H54 (cell line): ENCODE results near the gene SYNPO2.
"Not testable (repeated sequence)": the region's sequence is repeated elsewhere in the genome, so short reads cannot be mapped to it uniquely, and the experiment has no call there.

Experiments
- DNase-seq: peaks from one replicate; pipeline ENCODE4 v3.0.0; 2011; ENCODE audit warnings: low spot score, mixed read lengths; ENCODE audit not compliant: insufficient read length
- FAIRE-seq: peaks from 3 replicates; lab custom pipeline; 2011; peaks lifted over from hg19 to GRCh38; lab: Jason Lieb, UNC
- POLR2A ChIP-seq: IDR thresholded peaks from 2 replicates; pipeline ENCODE4 v1.6.1; 2011; ENCODE audit warnings: low read depth, mild to moderate bottlenecking, low read length

SYNPO2 gene

DNA sequence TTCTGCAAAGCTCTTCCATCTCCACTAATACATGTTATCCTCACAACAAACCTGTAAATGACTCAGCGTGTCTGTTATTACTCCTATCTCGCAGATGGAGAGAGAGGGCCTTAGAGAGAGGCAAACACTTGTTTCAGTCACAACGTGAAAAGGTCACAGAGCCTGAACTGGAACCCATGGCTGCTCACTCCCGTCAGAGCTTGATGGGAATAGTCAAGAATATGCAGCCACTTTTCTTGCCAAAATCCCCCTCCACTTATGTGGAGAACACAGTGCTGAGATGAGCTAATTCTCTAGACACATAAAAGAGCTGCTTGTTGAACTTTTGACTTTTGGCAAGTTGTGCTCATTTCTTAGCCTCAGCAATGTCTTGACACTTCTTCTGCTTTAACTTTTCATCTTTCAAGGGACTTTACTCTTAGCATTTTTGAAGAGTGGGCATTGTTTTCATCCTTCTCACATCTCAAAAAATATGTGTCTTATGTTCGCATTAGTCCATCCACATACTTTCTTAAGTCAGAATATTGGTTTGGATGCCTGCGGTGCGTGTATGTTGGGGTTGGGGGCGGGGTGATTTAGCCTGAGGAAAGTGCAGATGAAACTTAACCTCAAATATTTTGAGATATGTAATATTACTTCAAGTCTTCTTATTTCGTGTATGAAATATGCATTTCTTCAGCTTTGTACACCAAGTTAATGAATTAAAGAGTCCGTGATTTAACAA is 69.2 kb downstream of the SYNPO2 start:
- DNase-seq: no peak
- FAIRE-seq: no peak
- TF ChIP-seq POLR2A: no peak

- TF ChIP-seq POLR2A: no peak
- FAIRE-seq (no peak), DNase-seq (no peak)
Measured at GRCh38 chr4:118962540-118962939, 73.9 kb downstream of the SYNPO2 start.

DNA sequence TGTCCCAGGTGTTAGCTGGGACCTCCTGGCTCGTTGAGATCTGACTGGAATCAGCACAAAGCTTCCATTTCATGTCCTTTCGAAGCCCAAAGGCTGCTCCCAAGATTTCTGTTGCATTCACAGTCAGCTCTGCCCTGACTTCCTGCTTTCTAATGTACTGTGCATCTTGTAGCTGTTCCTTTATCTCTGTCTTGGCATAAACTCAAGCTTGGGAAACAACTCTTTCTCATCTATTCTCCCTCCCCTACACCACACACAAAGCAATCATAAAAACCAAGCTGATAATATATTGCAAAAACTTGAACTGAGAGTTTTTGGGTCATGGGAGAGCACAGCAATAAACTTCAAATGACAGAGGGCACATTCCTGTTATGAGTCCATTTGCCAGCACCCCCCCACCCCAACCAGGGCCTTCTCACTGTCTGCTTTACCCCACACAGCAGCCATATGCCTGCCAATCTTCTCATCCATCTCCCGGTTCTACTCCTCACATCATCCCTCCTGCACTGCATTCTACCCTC is 76.3 kb downstream of the SYNPO2 start:
- no peak for FAIRE-seq
- no peak for TF ChIP-seq POLR2A
- no peak for DNase-seq

GRCh38 chr4:118967393-118967792 is 78.7 kb downstream of the SYNPO2 start:
- DNase-seq (no peak), FAIRE-seq (no peak)
- no peak for TF ChIP-seq POLR2A

GRCh38 chr4:118968005-118968404 is 79.4 kb downstream of the SYNPO2 start:
- peak; percentile 79 for FAIRE-seq
- no peak for DNase-seq
- no peak for TF ChIP-seq POLR2A

- no peak for FAIRE-seq
- TF ChIP-seq POLR2A: no peak
- DNase-seq: no peak
Measured at GRCh38 chr4:118968813-118969212, 80.2 kb downstream of the SYNPO2 start.

DNA sequence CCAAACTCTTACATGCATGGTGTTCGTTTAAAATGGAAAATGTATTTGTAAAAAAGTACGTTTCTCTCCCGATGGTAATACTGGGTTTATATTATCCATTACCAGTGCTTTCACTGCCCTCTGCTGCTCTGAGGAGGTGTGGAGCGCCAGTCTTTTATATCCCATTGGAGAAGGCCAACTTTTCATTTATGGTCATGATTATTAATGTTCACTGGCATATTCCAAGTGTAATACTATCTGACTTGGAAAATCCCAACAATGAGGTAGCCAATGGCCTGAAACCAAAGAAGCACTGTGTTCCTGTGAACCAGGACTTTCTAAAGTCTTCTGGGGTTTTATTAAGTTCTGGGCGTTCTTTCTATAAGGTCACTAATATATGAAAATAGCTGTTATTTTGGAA is 80.7 kb downstream of the SYNPO2 start:
- FAIRE-seq: no peak

GRCh38 chr4:118972167-118972566 is 83.5 kb downstream of the SYNPO2 start:
- DNase-seq: no peak
- no peak for TF ChIP-seq POLR2A
- FAIRE-seq: no peak

More for the DNA sequence above, 80.7 kb downstream of the SYNPO2 start:
- DNase-seq: no peak
- no peak for TF ChIP-seq POLR2A

GRCh38 chr4:118973295-118973694 is 84.6 kb downstream of the SYNPO2 start:
- FAIRE-seq (no peak), DNase-seq (no peak)
- TF ChIP-seq POLR2A: no peak

DNA sequence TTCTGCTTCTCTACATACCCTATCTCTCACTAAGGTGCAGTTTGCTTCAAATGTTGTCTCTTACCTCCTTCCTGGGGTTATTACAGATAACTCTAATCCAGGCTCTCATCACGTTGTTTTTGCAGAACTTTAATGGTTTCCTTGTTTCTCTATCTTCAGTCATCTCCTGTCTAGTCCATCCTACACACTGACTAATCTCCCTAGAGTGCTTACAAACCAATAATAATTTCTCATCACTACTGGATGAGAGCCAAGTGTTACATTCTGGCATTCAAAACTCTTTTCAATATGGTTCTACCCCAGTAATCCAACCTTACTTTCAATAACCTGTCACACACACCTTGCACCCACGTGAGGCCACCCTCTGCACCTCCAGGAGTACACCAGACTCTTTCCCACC is 86.1 kb downstream of the SYNPO2 start:
- TF ChIP-seq POLR2A: no peak
- DNase-seq (no peak), FAIRE-seq (no peak)

DNA sequence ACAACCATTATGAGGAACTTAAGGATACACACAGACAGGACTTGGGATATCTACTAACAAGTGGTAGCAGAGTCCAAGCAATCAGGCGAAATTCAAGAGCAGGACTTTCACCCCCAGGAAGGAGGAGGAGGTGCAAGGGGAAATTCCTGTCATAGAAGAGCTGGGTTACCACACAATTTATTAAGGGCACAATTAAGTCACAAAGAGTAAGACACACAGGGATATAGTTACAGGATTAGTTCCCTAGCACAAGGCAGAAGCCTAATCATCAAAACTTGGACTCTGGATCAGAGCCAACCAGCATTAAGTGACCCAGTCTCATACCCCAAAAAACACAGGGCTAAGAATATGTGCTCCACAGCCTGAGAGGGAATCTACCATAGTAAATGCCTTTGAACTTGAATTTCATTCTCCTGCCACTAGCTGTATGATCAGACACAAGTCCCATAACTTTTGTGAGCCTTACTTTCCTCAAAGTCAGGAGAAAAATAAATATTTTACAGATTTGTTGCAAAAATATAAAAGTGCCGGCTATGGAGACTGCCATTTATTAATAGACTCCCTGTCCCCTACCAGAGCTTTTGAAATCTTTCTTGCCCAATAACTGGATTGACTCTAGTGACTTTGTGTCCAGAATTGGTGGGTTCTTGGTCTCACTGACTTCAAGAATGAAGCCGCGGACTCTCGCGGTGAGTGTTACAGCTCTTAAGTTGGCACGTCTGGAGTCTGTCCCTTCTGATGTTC is 87.0 kb downstream of the SYNPO2 start:
- FAIRE-seq (no peak), DNase-seq (no peak)
- no peak for TF ChIP-seq POLR2A

DNA sequence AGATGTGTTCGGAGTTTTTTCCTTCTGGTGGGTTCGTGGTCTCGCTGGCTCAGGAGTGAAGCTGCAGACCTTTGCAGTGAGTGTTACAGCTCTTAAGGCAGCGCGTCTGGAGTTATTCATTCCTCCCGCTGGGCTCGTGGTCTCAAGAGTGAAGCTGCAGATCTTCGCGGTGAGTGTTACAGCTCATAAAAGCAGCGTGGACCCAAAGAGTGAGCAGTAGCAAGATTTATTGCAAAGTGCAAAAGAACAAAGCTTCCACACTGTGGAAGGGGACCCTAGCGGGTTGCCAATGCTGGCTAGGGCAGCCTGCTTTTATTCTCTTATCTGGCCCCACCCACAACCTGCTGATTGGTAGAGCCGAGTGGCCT is 87.5 kb downstream of the SYNPO2 start:
- DNase-seq, FAIRE-seq: not testable (repeated sequence)

- not testable (repeated sequence) for FAIRE-seq, DNase-seq
Measured at GRCh38 chr4:118977100-118977499, 88.4 kb downstream of the SYNPO2 start.

GRCh38 chr4:118979712-118980111 is 91.1 kb downstream of the SYNPO2 start:
- DNase-seq (no peak), FAIRE-seq (no peak)
- no peak for TF ChIP-seq POLR2A
